Body of pancreas (tissue), 4 donors: ENCODE measurements around the gene PTMS. TPM values are rescaled to one million over a fixed set of nuclear protein-coding genes. Genes with fewer than 3 reads are reported as not detected.

Experiments used
- ATAC-seq: fragments of 150-250 bp; one replicate; pipeline ENCODE4 v1.9.1; 2016
- DNase-seq, 4 donors: peaks; one replicate each; pipeline ENCODE4 v3.0.0-alpha.2; 2019
- H3K27ac ChIP-seq, 4 donors: fragments of 200-600 bp; sonication (generic); 1 replicate in 3 of 4; 2 replicates in 1 of 4; pipeline versions ENCODE4 v1.5.1 to v1.6.1; 2016 to 2019; ENCODE audit warnings: mild to moderate bottlenecking in 1 of 4, mixed read lengths in 1 of 4, moderate library complexity in 1 of 4
- H3K27me3 ChIP-seq, 2 donors: fragments of 200-600 bp; sonication (generic); one replicate each; pipeline ENCODE4 v1.6.0; 2016; ENCODE audit warnings: mild to moderate bottlenecking in 1 of 2
- H3K36me3 ChIP-seq, 2 donors: fragments of 200-600 bp; sonication (generic); replicated peaks in 1 of 2; 2 replicates each; pipeline ENCODE4 v1.5.1; 2016; ENCODE audit warnings: low read depth in 2 of 2; ENCODE audit not compliant: insufficient read depth in 1 of 2
- H3K4me1 ChIP-seq: fragments of 200-600 bp; sonication (generic); one replicate; pipeline ENCODE4 v1.6.0; 2016
- H3K4me3 ChIP-seq, 2 donors: fragments of 200-600 bp; sonication (generic); 1 replicate in 1 of 2; 2 replicates in 1 of 2; pipeline ENCODE4 v1.5.1; 2016 to 2019
- H3K9me3 ChIP-seq, 3 donors: fragments of 200-600 bp; sonication (generic); 1 replicate in 2 of 3; 2 replicates in 1 of 3; pipeline ENCODE4 v1.5.1; 2016
- CTCF ChIP-seq, 7 experiments: fragments of 450-650 bp in 4 of 7; fragments of 200-600 bp in 3 of 7; sonication (generic) in 3 of 7; IDR thresholded peaks; one replicate each; pipeline ENCODE4 v1.5.1; 2016 to 2019; ENCODE audit warnings: antibody characterized with exemption in 7 of 7
- POLR2A ChIP-seq, 3 donors: fragments of 450-650 bp; IDR thresholded peaks; one replicate each; pipeline ENCODE4 v1.6.1; 2016; ENCODE audit warnings: antibody characterized with exemption in 3 of 3, mild to moderate bottlenecking in 2 of 3
- WGBS, 2 donors: methylation state at CpG; one replicate each; pipeline ENCODE4 v1.1.5; 2017; 5-methylcytosine and 5-hydroxymethylcytosine counted together
- intact Hi-C: fragments of 100-400 bp; cut with DNase I; formaldehyde crosslinking; loops from one replicate; pipeline ENCODE4 v1.15.1; 2023
- total RNA-seq, 2 donors: library from RNA; depleted of rRNA; stranded (reverse); fragments of >200 nt; gene quantifications; one replicate each; pipeline ENCODE4 v1.1.0, GENCODE V29; 2016

Gene PTMS
- total RNA-seq, 2 donors from 2014 or later, result 69.5 to 109 TPM

- Histone ChIP-seq H3K9me3 (no peaks in the 10 kb centered on the region), H3K4me1 (peaks cover 6% of the 10 kb centered on the region), H3K27me3 (peaks cover 0 to 5% of the 10 kb centered on the region in 2 donors), H3K36me3 (no peaks in the 10 kb centered on the region), H3K27ac (no peak overlapping the region), H3K4me3 (no peak overlapping the region)
- DNase-seq (no peak), ATAC-seq (no peak)
- WGBS, 2 donors, result 55 to 65% methylated on average over 8 of the region's 8 CpGs
- intact Hi-C loops, result no loop called here
- no peak for TF ChIP-seq CTCF (IDR thresholded peaks at IDR 0.05)
- TF ChIP-seq POLR2A (IDR thresholded peaks at IDR 0.05), result no peak
These were observed 50.9 kb downstream of the PTMS start for GRCh38 chr12:6817098-6817497.

- no peak overlapping the region for H3K27ac ChIP-seq
- H3K36me3 ChIP-seq, result no peaks in the 10 kb centered on the region
- intact Hi-C loops, result no loop called here
- no peak overlapping the region for H3K4me3 ChIP-seq
- peaks cover 7% of the 10 kb centered on the region for H3K4me1 ChIP-seq
- TF ChIP-seq CTCF (IDR thresholded peaks at IDR 0.05), result no peak
- no peak for TF ChIP-seq POLR2A (IDR thresholded peaks at IDR 0.05)
- peaks cover 0 to 8% of the 10 kb centered on the region in 2 donors for H3K27me3 ChIP-seq
- WGBS, 2 donors, result 74 to 89% methylated on average over 20 of the region's 20 CpGs
- H3K9me3 ChIP-seq, result no peaks in the 10 kb centered on the region
- DNase-seq, result no peak
- ATAC-seq, result no peak
These were observed 51.5 kb downstream of the PTMS start for GRCh38 chr12:6817662-6818157.

GRCh38 chr12:6818222-6818621, 52.1 kb downstream of the PTMS start:
- DNase-seq, result peak in 2 of 4 donors; percentile 43 to 44
- Histone ChIP-seq H3K27me3 (peaks cover 0 to 8% of the 10 kb centered on the region in 2 donors), H3K27ac (no peak overlapping the region), H3K9me3 (no peaks in the 10 kb centered on the region), H3K36me3 (no peaks in the 10 kb centered on the region), H3K4me1 (peaks cover 7% of the 10 kb centered on the region), H3K4me3 (no peak overlapping the region)
- 41 to 58% methylated on average over 2 to 10 of the region's 10 CpGs for whole genome bisulfite sequencing, 2 donors
- peak; percentile 17 for ATAC-seq
- intact Hi-C loops, result no loop called here
- TF ChIP-seq CTCF (IDR thresholded peaks at IDR 0.05) (no peak), POLR2A (IDR thresholded peaks at IDR 0.05) (no peak)

GRCh38 chr12:6818645-6819044, 52.5 kb downstream of the PTMS start:
- Histone ChIP-seq H3K4me1 (peaks cover 7% of the 10 kb centered on the region), H3K27me3 (peaks cover 0 to 8% of the 10 kb centered on the region in 2 donors), H3K36me3 (no peaks in the 10 kb centered on the region), H3K27ac (no peak overlapping the region), H3K4me3 (no peak overlapping the region), H3K9me3 (no peaks in the 10 kb centered on the region)
- 67 to 74% methylated on average over 5 of the region's 5 CpGs for WGBS, 2 donors
- no peak for TF ChIP-seq CTCF (IDR thresholded peaks at IDR 0.05)
- TF ChIP-seq POLR2A (IDR thresholded peaks at IDR 0.05), result no peak
- DNase-seq (no peak), ATAC-seq (no peak)
- intact Hi-C loops, result no loop called here
